ENCODE data around the gene CAMK4. TPM values are rescaled to one million over a fixed set of nuclear protein-coding genes. Genes with fewer than 3 reads are reported as not detected.
"Not testable (repeated sequence)": the region's sequence is repeated elsewhere in the genome, so short reads cannot be mapped to it uniquely, and the experiment has no call there.

CAMK4 gene
- total and polyA plus RNA-seq, 4 donors, result 0.27 to 1.4 (median 1.2) TPM

GRCh38 chr5:111299831-111300432, 75.7 kb downstream of the CAMK4 start:
- Histone ChIP-seq H3K4me1 (ENCODE audit: control insufficient read depth in 4 of 4, insufficient read depth in 4 of 4, low read length in 3 of 4) (no peaks in the 10 kb centered on the region), H3K9me3 (ENCODE audit: control insufficient read depth in 4 of 4, low read length in 3 of 4) (no peaks in the 10 kb centered on the region), H3K27ac (ENCODE audit: low read depth in 1 of 2, low read length in 2 of 2) (no peak overlapping the region), H3K36me3 (ENCODE audit: control insufficient read depth in 4 of 4, insufficient read depth in 3 of 4, low read depth in 1 of 4, low read length in 3 of 4) (no peaks in the 10 kb centered on the region), H3K4me3 (ENCODE audit: low read depth in 1 of 3, low read length in 3 of 3) (no peak overlapping the region), H3K9ac (ENCODE audit: low read depth in 1 of 2, low read length in 2 of 2) (no peak overlapping the region), H3K27me3 (ENCODE audit: control insufficient read depth in 4 of 4, insufficient read depth in 4 of 4, low read length in 3 of 4) (no peaks in the 10 kb centered on the region)
- WGBS, result 65% methylated on average over 3 of the region's 3 CpGs
- no peak for TF ChIP-seq YY1 (IDR thresholded peaks at IDR 0.05)
- TF ChIP-seq HNF4G (IDR thresholded peaks at IDR 0.05), result no peak
- TF ChIP-seq FOXA1 (IDR thresholded peaks at IDR 0.05), result no peak
- no peak for TF ChIP-seq JUND (IDR thresholded peaks at IDR 0.05)
- no peak for TF ChIP-seq FOXA2 (IDR thresholded peaks at IDR 0.05)
- TF ChIP-seq ATF3 (IDR thresholded peaks at IDR 0.05), result no peak
- TF ChIP-seq HNF4A (conservative IDR thresholded peaks at IDR 0.05), result no peak
- TF ChIP-seq GABPA (IDR thresholded peaks at IDR 0.05 in 1 of 2, conservative IDR thresholded peaks at IDR 0.05 in 1 of 2), result no peak
- DNase-seq (ENCODE audit: low spot score), result no peak

GRCh38 chr5:111301264-111301663, 77.1 kb downstream of the CAMK4 start:
- Histone ChIP-seq H3K36me3 (ENCODE audit: control insufficient read depth in 4 of 4, insufficient read depth in 3 of 4, low read depth in 1 of 4, low read length in 3 of 4) (no peaks in the 10 kb centered on the region), H3K4me3 (ENCODE audit: low read depth in 1 of 3, low read length in 3 of 3) (no peak overlapping the region), H3K27me3 (ENCODE audit: control insufficient read depth in 4 of 4, insufficient read depth in 4 of 4, low read length in 3 of 4) (no peaks in the 10 kb centered on the region), H3K4me1 (ENCODE audit: control insufficient read depth in 4 of 4, insufficient read depth in 4 of 4, low read length in 3 of 4) (no peaks in the 10 kb centered on the region), H3K9me3 (ENCODE audit: control insufficient read depth in 4 of 4, low read length in 3 of 4) (no peaks in the 10 kb centered on the region), H3K27ac (ENCODE audit: low read depth in 1 of 2, low read length in 2 of 2) (no peak overlapping the region), H3K9ac (ENCODE audit: low read depth in 1 of 2, low read length in 2 of 2) (no peak overlapping the region)
- TF ChIP-seq RAD21 (IDR thresholded peaks at IDR 0.05) (no peak), HNF4G (IDR thresholded peaks at IDR 0.05) (no peak), HNF4A (conservative IDR thresholded peaks at IDR 0.05) (no peak), FOXA2 (IDR thresholded peaks at IDR 0.05) (no peak), YY1 (IDR thresholded peaks at IDR 0.05) (no peak), SP1 (IDR thresholded peaks at IDR 0.05) (no peak), CTCF (IDR thresholded peaks at IDR 0.05; ENCODE audit: low read depth, low read length, missing input control) (no peak), FOXA1 (IDR thresholded peaks at IDR 0.05) (no peak), RXRA (IDR thresholded peaks at IDR 0.05) (no peak), ATF3 (IDR thresholded peaks at IDR 0.05) (no peak), EGR1 (IDR thresholded peaks at IDR 0.05; ENCODE audit: low read depth in 2 of 2) (no peak), TAF1 (conservative IDR thresholded peaks at IDR 0.05) (no peak), REST (IDR thresholded peaks at IDR 0.05) (no peak), ZBTB33 (IDR thresholded peaks at IDR 0.05) (no peak), MAX (IDR thresholded peaks at IDR 0.05) (no peak)
- WGBS, result 51% methylated on average over 1 of the region's 1 CpG
- no peak for DNase-seq (ENCODE audit: low spot score)

- not testable (repeated sequence) for H3K9me3 ChIP-seq (ENCODE audit: control insufficient read depth in 4 of 4, low read length in 3 of 4); H3K36me3 ChIP-seq (ENCODE audit: control insufficient read depth in 4 of 4, insufficient read depth in 3 of 4, low read depth in 1 of 4, low read length in 3 of 4); H3K9ac ChIP-seq (ENCODE audit: low read depth in 1 of 2, low read length in 2 of 2); H3K27ac ChIP-seq (ENCODE audit: low read depth in 1 of 2, low read length in 2 of 2); H3K4me1 ChIP-seq (ENCODE audit: control insufficient read depth in 4 of 4, insufficient read depth in 4 of 4, low read length in 3 of 4); H3K27me3 ChIP-seq (ENCODE audit: control insufficient read depth in 4 of 4, insufficient read depth in 4 of 4, low read length in 3 of 4); DNase-seq (ENCODE audit: low spot score); H3K4me3 ChIP-seq (ENCODE audit: low read depth in 1 of 3, low read length in 3 of 3)
- WGBS, result 86% methylated on average over 14 of the region's 15 CpGs
These were observed 77.9 kb downstream of the CAMK4 start for GRCh38 chr5:111302043-111302442.
